ENCODE measurements around the gene ENKUR. TPM values are rescaled to one million over a fixed set of nuclear protein-coding genes. Genes with fewer than 3 reads are reported as not detected.

ENKUR gene
- total and polyA plus RNA-seq, 7 experiments from 2014 or later, result 0.19 TPM; not detected in 6

DNA sequence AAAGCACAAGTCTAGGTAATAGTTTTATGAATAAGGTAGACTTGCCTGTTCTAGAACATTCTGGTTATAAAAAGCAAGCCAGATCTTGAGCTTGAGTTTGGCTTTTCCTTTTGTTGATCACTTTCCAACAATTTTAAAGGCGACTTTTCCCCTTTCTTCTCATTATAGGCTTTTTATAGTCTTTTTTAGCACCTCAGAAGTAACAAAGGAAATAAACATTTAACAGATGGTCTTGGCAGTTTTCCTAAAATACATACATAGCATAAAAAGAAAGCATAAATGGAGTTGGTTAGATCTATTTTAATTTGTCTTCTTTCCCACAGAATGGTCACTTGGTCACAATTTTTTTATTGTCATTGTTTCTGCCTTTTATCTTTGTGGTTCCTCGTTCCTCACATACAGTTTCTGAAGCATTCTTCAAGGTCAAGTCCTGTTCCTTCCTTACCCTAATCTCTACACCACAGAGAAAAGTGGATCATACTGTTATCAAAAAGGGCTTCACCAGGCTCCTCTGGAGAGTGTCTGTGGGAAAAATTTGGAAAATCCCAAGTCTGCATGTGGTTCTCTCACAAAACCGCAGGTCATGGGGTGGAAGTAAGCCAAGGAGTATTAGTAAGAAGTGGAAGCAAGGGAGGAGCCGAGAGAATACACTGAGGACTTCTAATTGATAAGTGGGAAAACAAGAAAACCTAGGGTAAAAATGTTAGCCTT lies 31.8 kb upstream of the ENKUR start:
- Histone ChIP-seq H3K9me3 (ENCODE audit: control insufficient read depth in 2 of 3, low read length in 3 of 3) (no peaks in the 10 kb centered on the region), H3K4me3 (ENCODE audit: low read length) (no peak overlapping the region), H3K4me1 (ENCODE audit: control insufficient read depth in 2 of 2, insufficient read depth in 2 of 2, low read length in 2 of 2) (no peaks in the 10 kb centered on the region), H3K27ac (ENCODE audit: low read depth, low read length) (no peak overlapping the region), H3K27me3 (ENCODE audit: control insufficient read depth in 2 of 2, insufficient read depth in 2 of 2, low read length in 2 of 2) (no peaks in the 10 kb centered on the region), H3K36me3 (ENCODE audit: control insufficient read depth in 2 of 3, insufficient read depth in 3 of 3, low read length in 3 of 3) (no peaks in the 10 kb centered on the region)
- Mint-ChIP-seq H3K27ac (no peak overlapping the region), H3K36me3 (no peaks in the 10 kb centered on the region), H3K27me3 (peaks cover 34 to 54% (median 44%) of the 10 kb centered on the region in 5 donors), H3K4me1 (peaks cover 0 to 1% (median 0%) of the 10 kb centered on the region in 7 donors), H3K4me3 (no peak overlapping the region), H3K9me3 (peaks cover 0 to 6% (median 0%) of the 10 kb centered on the region in 11 donors)
- ChIA-PET CTCF (no interaction called here), POLR2A (no interaction called here)
- intact Hi-C loops (cut with micrococcal nuclease), result no loop called here
- no peak for DNase-seq
- ATAC-seq, result no peak

DNA sequence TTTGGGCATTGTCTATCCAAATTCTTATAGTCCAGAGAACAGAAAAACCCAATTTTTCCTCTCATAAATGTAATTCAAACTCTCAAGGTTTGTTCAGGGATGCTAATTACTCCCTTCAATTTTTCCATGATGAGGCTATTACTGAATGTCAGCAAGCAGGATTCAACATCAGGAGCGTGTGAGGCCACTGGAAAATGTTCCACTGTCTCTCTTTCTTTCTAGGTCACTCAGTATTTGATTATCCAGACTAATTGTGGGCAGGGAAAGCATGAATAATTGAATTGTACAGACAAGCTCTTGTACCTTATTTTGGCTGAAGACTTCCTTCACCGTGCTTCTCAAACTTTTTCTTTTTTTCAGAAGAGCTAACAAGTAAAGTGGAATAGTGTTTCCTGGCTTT lies 31.1 kb upstream of the ENKUR start:
- CTCF ChIA-PET, result no interaction called here
- intact Hi-C loops (cut with micrococcal nuclease), result no loop called here

GRCh38 chr10:25046641-25047040 lies 30.7 kb upstream of the ENKUR start:
- no peaks in the 10 kb centered on the region for H3K36me3 Mint-ChIP-seq
- intact Hi-C loops (cut with micrococcal nuclease), result no loop called here
- Histone ChIP-seq H3K4me1 (ENCODE audit: control insufficient read depth in 2 of 2, insufficient read depth in 2 of 2, low read length in 2 of 2) (no peaks in the 10 kb centered on the region), H3K27ac (ENCODE audit: low read depth, low read length) (no peak overlapping the region), H3K9me3 (ENCODE audit: control insufficient read depth in 2 of 3, low read length in 3 of 3) (no peaks in the 10 kb centered on the region), H3K27me3 (ENCODE audit: control insufficient read depth in 2 of 2, insufficient read depth in 2 of 2, low read length in 2 of 2) (peaks cover 0 to 3% of the 10 kb centered on the region in 2 donors), H3K36me3 (ENCODE audit: control insufficient read depth in 2 of 3, insufficient read depth in 3 of 3, low read length in 3 of 3) (no peaks in the 10 kb centered on the region), H3K4me3 (ENCODE audit: low read length) (no peak overlapping the region)
- DNase-seq (no peak), ATAC-seq (no peak)
- POLR2A ChIA-PET, result no interaction called here
- H3K4me1 Mint-ChIP-seq, result peaks cover 0 to 1% (median 0%) of the 10 kb centered on the region in 7 donors
- H3K9me3 Mint-ChIP-seq, result peaks cover 0 to 6% (median 0%) of the 10 kb centered on the region in 11 donors
- no peak overlapping the region for H3K4me3 Mint-ChIP-seq
- no peak overlapping the region for H3K27ac Mint-ChIP-seq
- CTCF ChIA-PET, result no interaction called here
- peaks cover 34 to 54% (median 48%) of the 10 kb centered on the region in 5 donors for H3K27me3 Mint-ChIP-seq

More for the DNA sequence above, 31.1 kb upstream of the ENKUR start:
- no peak for DNase-seq
- Mint-ChIP-seq H3K27ac (no peak overlapping the region), H3K9me3 (peaks cover 0 to 6% (median 0%) of the 10 kb centered on the region in 11 donors), H3K4me3 (no peak overlapping the region), H3K4me1 (peaks cover 0 to 1% (median 0%) of the 10 kb centered on the region in 7 donors), H3K27me3 (peaks cover 34 to 54% (median 48%) of the 10 kb centered on the region in 5 donors), H3K36me3 (no peaks in the 10 kb centered on the region)
- H3K36me3 ChIP-seq (ENCODE audit: control insufficient read depth in 2 of 3, insufficient read depth in 3 of 3, low read length in 3 of 3), result no peaks in the 10 kb centered on the region
- H3K4me3 ChIP-seq (ENCODE audit: low read length), result no peak overlapping the region
- no peaks in the 10 kb centered on the region for H3K9me3 ChIP-seq (ENCODE audit: control insufficient read depth in 2 of 3, low read length in 3 of 3)
- ATAC-seq, result no peak
- POLR2A ChIA-PET, result no interaction called here
- H3K4me1 ChIP-seq (ENCODE audit: control insufficient read depth in 2 of 2, insufficient read depth in 2 of 2, low read length in 2 of 2), result no peaks in the 10 kb centered on the region
- H3K27ac ChIP-seq (ENCODE audit: low read depth, low read length), result no peak overlapping the region
- H3K27me3 ChIP-seq (ENCODE audit: control insufficient read depth in 2 of 2, insufficient read depth in 2 of 2, low read length in 2 of 2), result no peaks in the 10 kb centered on the region

DNA sequence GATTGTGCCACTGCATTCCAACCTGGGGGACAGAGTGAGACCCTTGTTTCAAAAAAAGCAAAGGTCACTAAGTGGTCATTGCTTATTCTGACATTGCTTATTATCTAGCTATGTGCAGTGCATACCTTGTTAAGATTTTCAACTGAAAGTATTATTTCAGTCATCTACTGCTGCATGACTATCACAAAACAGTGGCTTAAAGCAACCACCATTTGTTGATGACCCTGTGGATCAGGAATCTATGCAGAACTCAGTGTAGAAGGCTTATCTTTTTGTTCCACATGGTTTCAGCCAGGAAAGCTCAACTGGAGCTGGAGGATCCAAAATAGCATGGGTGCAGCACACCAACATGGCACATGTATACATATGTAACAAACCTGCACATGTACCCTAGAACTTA lies 23.6 kb upstream of the ENKUR start:
- CTCF ChIA-PET, result no interaction called here

DNA sequence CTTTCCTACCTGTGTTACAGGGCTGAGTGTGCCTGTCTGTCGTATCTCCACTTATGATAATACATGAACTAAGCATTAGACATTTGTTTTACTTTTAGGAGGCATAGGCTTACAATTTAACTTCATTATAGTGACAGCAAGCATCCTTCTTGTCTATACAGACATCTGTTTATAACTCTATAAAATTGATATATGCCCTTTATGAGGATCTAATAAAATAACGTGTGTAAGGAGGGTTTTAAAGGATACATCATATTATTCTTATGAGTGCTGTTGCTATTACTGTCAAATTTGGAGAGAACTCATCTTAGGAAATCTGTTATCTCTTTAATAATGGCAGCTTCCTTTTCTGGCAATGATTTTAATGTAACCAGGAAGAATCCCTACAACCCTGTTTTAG lies 22.4 kb upstream of the ENKUR start:
- Histone ChIP-seq H3K4me3 (ENCODE audit: low read length) (no peak overlapping the region), H3K36me3 (ENCODE audit: control insufficient read depth in 2 of 3, insufficient read depth in 3 of 3, low read length in 3 of 3) (no peaks in the 10 kb centered on the region), H3K9me3 (ENCODE audit: control insufficient read depth in 2 of 3, low read length in 3 of 3) (no peaks in the 10 kb centered on the region), H3K27ac (ENCODE audit: low read depth, low read length) (no peak overlapping the region), H3K27me3 (ENCODE audit: control insufficient read depth in 2 of 2, insufficient read depth in 2 of 2, low read length in 2 of 2) (peaks cover 0 to 4% of the 10 kb centered on the region in 2 donors), H3K4me1 (ENCODE audit: control insufficient read depth in 2 of 2, insufficient read depth in 2 of 2, low read length in 2 of 2) (no peaks in the 10 kb centered on the region)
- DNase-seq (no peak), ATAC-seq (no peak)
- POLR2A ChIA-PET, result no interaction called here
- H3K4me3 Mint-ChIP-seq, result no peak overlapping the region
- H3K27ac Mint-ChIP-seq, result no peak overlapping the region
- H3K36me3 Mint-ChIP-seq, result no peaks in the 10 kb centered on the region
- peaks cover 0 to 9% (median 0%) of the 10 kb centered on the region in 7 donors for H3K4me1 Mint-ChIP-seq
- peaks cover 13 to 41% (median 27%) of the 10 kb centered on the region in 5 donors for H3K27me3 Mint-ChIP-seq
- CTCF ChIA-PET, result no interaction called here
- intact Hi-C loops (cut with micrococcal nuclease), result no loop called here
- no peaks in the 10 kb centered on the region for H3K9me3 Mint-ChIP-seq

More for the DNA sequence above, 23.6 kb upstream of the ENKUR start:
- H3K27ac ChIP-seq (ENCODE audit: low read depth, low read length), result no peak overlapping the region
- Mint-ChIP-seq H3K27ac (no peak overlapping the region), H3K4me3 (no peak overlapping the region), H3K9me3 (no peaks in the 10 kb centered on the region), H3K27me3 (peaks cover 25 to 51% (median 27%) of the 10 kb centered on the region in 5 donors), H3K4me1 (peaks cover 0 to 9% (median 0%) of the 10 kb centered on the region in 7 donors), H3K36me3 (no peaks in the 10 kb centered on the region)
- no peaks in the 10 kb centered on the region for H3K36me3 ChIP-seq (ENCODE audit: control insufficient read depth in 2 of 3, insufficient read depth in 3 of 3, low read length in 3 of 3)
- H3K9me3 ChIP-seq (ENCODE audit: control insufficient read depth in 2 of 3, low read length in 3 of 3), result no peaks in the 10 kb centered on the region
- POLR2A ChIA-PET, result no interaction called here
- no peaks in the 10 kb centered on the region for H3K4me1 ChIP-seq (ENCODE audit: control insufficient read depth in 2 of 2, insufficient read depth in 2 of 2, low read length in 2 of 2)
- intact Hi-C loops (cut with micrococcal nuclease), result no loop called here
- DNase-seq (no peak), ATAC-seq (no peak)
- H3K4me3 ChIP-seq (ENCODE audit: low read length), result no peak overlapping the region
- peaks cover 0 to 4% of the 10 kb centered on the region in 2 donors for H3K27me3 ChIP-seq (ENCODE audit: control insufficient read depth in 2 of 2, insufficient read depth in 2 of 2, low read length in 2 of 2)

GRCh38 chr10:25036381-25036780 lies 20.4 kb upstream of the ENKUR start:
- intact Hi-C loops (cut with micrococcal nuclease), result no loop called here
- Mint-ChIP-seq H3K36me3 (peaks cover 0 to 3% (median 0%) of the 10 kb centered on the region in 5 donors), H3K27ac (no peak overlapping the region), H3K9me3 (peaks cover 0 to 2% (median 0%) of the 10 kb centered on the region in 11 donors), H3K4me3 (no peak overlapping the region), H3K4me1 (peaks cover 0 to 9% (median 0%) of the 10 kb centered on the region in 7 donors), H3K27me3 (peaks cover 13 to 32% (median 25%) of the 10 kb centered on the region in 5 donors)
- DNase-seq (no peak), ATAC-seq (no peak)
- H3K27me3 ChIP-seq (ENCODE audit: control insufficient read depth in 2 of 2, insufficient read depth in 2 of 2, low read length in 2 of 2), result no peaks in the 10 kb centered on the region
- ChIA-PET CTCF (interaction anchor here (1.3 kb wide), 1 partner anchor 44 kb away, joined by 4 read pairs; no protein-coding TSS in a partner anchor), POLR2A (no interaction called here)
- H3K4me3 ChIP-seq (ENCODE audit: low read length), result no peak overlapping the region
- H3K27ac ChIP-seq (ENCODE audit: low read depth, low read length), result no peak overlapping the region
- H3K36me3 ChIP-seq (ENCODE audit: control insufficient read depth in 2 of 3, insufficient read depth in 3 of 3, low read length in 3 of 3), result no peaks in the 10 kb centered on the region
- no peaks in the 10 kb centered on the region for H3K4me1 ChIP-seq (ENCODE audit: control insufficient read depth in 2 of 2, insufficient read depth in 2 of 2, low read length in 2 of 2)
- no peaks in the 10 kb centered on the region for H3K9me3 ChIP-seq (ENCODE audit: control insufficient read depth in 2 of 3, low read length in 3 of 3)

DNA sequence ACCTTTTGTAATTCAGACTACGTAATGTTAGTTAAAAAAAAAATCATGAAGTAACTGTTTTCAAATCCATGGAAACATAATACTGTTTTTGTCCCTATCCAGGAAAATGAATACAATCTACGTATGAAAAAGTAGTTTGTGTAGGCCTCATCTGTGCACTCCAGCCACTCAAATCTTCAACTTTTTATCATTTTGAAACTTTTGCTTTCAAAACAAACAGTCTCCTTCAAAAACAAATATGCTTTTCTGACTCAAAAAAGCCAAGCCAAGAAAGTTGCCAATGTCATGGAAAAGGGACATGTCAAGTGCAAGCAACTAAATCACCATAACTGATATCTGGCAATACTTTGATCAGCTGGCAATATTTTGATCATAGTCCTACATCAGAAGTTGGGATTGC lies 13.6 kb upstream of the ENKUR start:
- H3K9me3 Mint-ChIP-seq, result peaks cover 0 to 14% (median 4%) of the 10 kb centered on the region in 11 donors
- no peak overlapping the region for H3K27ac Mint-ChIP-seq

More for the DNA sequence above, 13.6 kb upstream of the ENKUR start:
- peaks cover 0 to 21% (median 7%) of the 10 kb centered on the region in 5 donors for H3K36me3 Mint-ChIP-seq
- no peak for DNase-seq
- no peaks in the 10 kb centered on the region for H3K27me3 ChIP-seq (ENCODE audit: control insufficient read depth in 2 of 2, insufficient read depth in 2 of 2, low read length in 2 of 2)
- H3K4me3 Mint-ChIP-seq, result no peak overlapping the region
- H3K4me1 Mint-ChIP-seq, result no peaks in the 10 kb centered on the region
- peaks cover 0 to 2% (median 0%) of the 10 kb centered on the region in 5 donors for H3K27me3 Mint-ChIP-seq
- no peaks in the 10 kb centered on the region for H3K4me1 ChIP-seq (ENCODE audit: control insufficient read depth in 2 of 2, insufficient read depth in 2 of 2, low read length in 2 of 2)
- no peak for ATAC-seq
- ChIA-PET CTCF (no interaction called here), POLR2A (no interaction called here)
- no peaks in the 10 kb centered on the region for H3K9me3 ChIP-seq (ENCODE audit: control insufficient read depth in 2 of 3, low read length in 3 of 3)
- no peak overlapping the region for H3K4me3 ChIP-seq (ENCODE audit: low read length)
- H3K36me3 ChIP-seq (ENCODE audit: control insufficient read depth in 2 of 3, insufficient read depth in 3 of 3, low read length in 3 of 3), result no peaks in the 10 kb centered on the region
- H3K27ac ChIP-seq (ENCODE audit: low read depth, low read length), result no peak overlapping the region
- intact Hi-C loops (cut with micrococcal nuclease), result no loop called here

Data from naive thymus-derived CD4-positive, alpha-beta T cell (primary cell).